ENCODE data around the gene PRKAR1A.

The PRKAR1A gene

DNA sequence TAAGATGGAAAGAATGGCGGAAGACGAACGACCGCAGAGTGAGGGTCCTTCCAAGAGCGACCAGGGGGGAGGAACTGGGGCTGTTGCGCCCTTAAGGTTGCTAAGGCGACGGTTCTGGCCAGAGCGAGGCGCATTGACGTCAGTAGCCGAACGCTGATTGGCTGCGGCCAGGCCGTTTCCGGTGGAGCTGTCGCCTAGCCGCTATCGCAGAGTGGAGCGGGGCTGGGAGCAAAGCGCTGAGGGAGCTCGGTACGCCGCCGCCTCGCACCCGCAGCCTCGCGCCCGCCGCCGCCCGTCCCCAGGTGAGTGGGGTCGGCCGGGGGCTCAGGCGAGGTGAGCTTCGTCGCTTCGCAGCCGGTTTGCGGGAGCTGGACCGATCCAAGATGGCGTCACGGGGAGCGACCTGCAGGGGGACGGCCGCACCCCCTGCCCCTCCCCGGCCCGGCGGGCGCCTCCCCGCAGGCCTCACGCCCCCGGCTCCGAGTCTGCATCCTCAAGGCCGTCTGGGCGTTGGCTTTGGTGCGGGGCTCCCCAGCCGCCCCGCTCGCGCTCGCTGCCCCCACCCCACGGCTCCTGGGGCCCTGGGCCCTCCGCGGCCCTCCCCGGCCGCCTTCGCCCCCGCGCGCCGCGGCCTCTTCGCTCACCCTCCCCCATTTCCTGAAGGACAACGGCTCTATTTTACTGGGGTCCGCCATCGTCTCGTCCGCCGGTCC, at the start of gene PRKAR1A:
Gene PRKAR1A, plus strand, starts transcription at position 184 of the 713 bp plus-strand sequence. CDS start 2,970 bp downstream, outside the sequence.
- TF ChIP-seq, protein P1, sequence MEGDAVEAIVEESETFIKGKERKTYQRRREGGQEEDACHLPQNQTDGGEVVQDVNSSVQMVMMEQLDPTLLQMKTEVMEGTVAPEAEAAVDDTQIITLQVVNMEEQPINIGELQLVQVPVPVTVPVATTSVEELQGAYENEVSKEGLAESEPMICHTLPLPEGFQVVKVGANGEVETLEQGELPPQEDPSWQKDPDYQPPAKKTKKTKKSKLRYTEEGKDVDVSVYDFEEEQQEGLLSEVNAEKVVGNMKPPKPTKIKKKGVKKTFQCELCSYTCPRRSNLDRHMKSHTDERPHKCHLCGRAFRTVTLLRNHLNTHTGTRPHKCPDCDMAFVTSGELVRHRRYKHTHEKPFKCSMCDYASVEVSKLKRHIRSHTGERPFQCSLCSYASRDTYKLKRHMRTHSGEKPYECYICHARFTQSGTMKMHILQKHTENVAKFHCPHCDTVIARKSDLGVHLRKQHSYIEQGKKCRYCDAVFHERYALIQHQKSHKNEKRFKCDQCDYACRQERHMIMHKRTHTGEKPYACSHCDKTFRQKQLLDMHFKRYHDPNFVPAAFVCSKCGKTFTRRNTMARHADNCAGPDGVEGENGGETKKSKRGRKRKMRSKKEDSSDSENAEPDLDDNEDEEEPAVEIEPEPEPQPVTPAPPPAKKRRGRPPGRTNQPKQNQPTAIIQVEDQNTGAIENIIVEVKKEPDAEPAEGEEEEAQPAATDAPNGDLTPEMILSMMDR (conservative IDR thresholded peaks at IDR 0.05; ENCODE audit: low read length), result no peak
- H3K4me3 ChIP-seq (ENCODE audit: low read length), result peak within 1 kb of the TSS; percentile 92
- peak; percentile 92 for DNase-seq (ENCODE audit: low read depth)

DNA sequence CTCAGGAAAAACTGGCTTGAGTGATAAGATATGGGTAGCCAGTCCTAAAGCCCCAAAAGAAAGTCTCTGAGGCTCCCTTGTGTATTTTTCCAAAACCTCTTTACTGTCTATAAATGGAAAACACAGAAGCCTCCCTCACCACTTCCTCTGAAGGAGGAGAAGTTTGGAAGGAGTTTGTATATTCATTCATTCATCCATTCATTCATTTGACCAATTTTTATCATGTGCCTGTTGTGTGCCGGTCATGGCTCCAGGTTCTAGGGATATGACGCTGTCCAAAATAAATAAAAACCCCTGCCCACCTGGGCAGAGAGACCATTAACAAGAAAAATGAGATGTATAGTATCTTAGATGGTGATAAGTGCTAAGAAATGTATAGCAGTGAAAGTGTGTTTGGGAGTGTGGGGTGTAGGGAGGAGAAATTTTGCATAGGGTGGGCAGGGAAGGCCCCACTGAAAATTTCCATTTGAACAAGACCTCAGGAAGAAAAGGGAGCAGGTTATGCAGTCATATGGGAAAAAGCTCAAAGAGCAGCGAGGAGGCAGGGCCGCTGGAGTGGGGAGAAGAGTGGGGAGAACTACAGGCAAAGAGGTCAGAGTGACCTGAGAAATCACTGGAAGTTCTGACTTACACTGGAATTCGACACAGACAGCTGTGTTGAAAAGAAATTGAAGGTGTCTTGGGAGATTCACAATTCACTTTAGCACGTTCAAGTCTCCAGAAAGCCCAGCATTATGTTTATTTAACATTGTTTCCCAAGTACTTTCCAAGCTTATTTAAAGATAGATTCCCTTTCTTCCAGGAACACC, 48.8 kb upstream of the PRKAR1A start:
- TF ChIP-seq, protein P1 (conservative IDR thresholded peaks at IDR 0.05; ENCODE audit: low read length), result no peak
- no peak overlapping the region for H3K4me3 ChIP-seq (ENCODE audit: low read length)
- no peak for DNase-seq (ENCODE audit: low read depth)

DNA sequence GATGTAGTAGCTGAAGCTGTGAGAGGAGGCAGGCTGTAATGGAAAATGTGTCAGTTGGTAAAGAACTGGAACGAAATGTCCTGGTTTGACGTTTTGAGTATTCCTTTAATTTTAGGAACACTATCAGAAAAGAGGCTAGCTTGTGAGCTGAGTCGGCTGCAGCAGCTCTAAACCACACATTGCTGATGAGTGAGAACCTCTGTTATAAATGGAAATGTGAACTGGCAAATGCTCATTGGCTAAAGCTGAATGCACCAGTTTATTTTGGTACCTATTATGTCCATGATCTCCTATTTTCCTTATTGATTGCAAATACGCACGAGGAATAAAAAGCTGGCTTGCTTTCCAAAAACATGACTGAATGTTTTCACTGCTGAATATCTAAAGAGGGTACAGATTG, 43.9 kb upstream of the PRKAR1A start:
- no peak for DNase-seq (ENCODE audit: low read depth)
- H3K4me3 ChIP-seq (ENCODE audit: low read length), result no peak overlapping the region
- TF ChIP-seq, protein P1 (conservative IDR thresholded peaks at IDR 0.05; ENCODE audit: low read length), result no peak

DNA sequence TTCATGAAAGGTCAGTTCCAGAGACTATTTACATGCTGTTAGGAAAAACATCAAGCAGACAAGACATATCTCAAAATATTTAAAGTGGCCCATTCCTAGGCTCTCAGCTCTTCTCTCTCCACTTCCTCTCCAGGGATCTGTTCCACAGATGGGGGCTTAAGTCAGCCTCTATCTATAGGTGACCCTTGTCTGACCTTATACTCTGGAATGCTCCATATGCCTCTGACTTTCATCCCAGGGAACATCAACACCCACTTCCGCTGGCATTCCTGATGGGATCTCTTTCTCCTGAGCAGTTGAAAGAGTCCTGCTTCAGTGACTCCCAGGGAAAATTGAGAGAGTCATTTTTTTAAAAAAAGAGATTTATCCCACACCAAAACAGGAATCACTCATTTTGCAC, 43.4 kb upstream of the PRKAR1A start:
- TF ChIP-seq, protein P1 (conservative IDR thresholded peaks at IDR 0.05; ENCODE audit: low read length), result no peak
- no peak for DNase-seq (ENCODE audit: low read depth)
- H3K4me3 ChIP-seq (ENCODE audit: low read length), result no peak overlapping the region

DNA sequence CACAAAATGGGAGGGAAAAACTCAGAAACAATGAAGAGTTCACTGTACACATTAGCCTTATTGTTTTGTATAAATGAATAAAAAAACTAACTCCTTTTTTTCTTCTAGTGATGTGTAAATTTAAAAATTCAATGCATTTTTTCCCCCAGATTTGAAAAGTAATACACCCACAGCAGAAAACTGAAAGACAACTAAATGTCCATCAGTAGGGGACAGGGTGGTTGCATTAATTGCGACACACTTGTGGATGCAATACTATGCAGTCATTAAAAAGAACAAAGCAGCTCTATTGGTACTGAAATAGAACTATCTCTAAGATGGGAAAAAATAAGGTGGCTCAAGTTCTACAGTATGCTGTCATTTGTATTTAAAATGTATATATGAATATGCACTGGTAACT, 41.3 kb upstream of the PRKAR1A start:
- no peak for DNase-seq (ENCODE audit: low read depth)
- TF ChIP-seq, protein P1 (conservative IDR thresholded peaks at IDR 0.05; ENCODE audit: low read length), result no peak
- H3K4me3 ChIP-seq (ENCODE audit: low read length), result no peak overlapping the region

DNA sequence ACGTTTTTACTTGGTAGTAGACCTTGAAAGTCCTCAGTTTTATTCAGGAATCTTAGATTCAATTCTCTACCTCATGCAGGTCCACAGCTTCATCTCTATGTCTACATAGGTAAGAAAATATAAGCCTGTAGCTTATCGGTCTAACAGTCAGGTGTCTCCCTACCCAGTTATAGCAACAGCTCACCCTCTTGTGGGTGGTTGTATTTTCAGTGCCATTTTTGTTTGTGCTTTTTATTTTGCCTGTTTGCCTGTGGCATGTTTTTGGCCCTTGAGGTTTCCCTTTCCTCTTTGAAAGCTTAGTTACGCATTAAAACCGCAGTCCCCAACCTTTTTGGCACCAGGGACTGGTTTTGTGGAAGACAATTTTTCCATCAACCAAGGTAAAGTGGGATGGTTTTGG, 31.3 kb upstream of the PRKAR1A start:
- DNase-seq (ENCODE audit: low read depth), result no peak
- TF ChIP-seq, protein P1 (conservative IDR thresholded peaks at IDR 0.05; ENCODE audit: low read length), result no peak
- H3K4me3 ChIP-seq (ENCODE audit: low read length), result no peak overlapping the region
